Right atrium auricular region (tissue), 2 donors: ENCODE measurements around the gene RTF2. TPM values are rescaled to one million over a fixed set of nuclear protein-coding genes. Genes with fewer than 3 reads are reported as not detected.

Source experiments
- DNase-seq: peaks from one replicate; pipeline ENCODE4 v3.0.0-alpha.2; 2019; ENCODE audit warnings: low spot score
- H3K27ac ChIP-seq, 2 donors: fragments of 200-600 bp; sonication (generic); 1 replicate in 1 of 2; 2 replicates in 1 of 2; pipeline ENCODE4 v1.5.1; 2016 to 2019
- H3K27me3 ChIP-seq, 2 donors: fragments of 200-600 bp; sonication (generic); one replicate each; pipeline versions ENCODE4 v1.5.1 to v1.6.0; 2017 to 2019
- H3K36me3 ChIP-seq: fragments of 200-600 bp; sonication (generic); one replicate; pipeline ENCODE4 v1.5.1; 2016
- H3K4me1 ChIP-seq, 2 donors: fragments of 200-600 bp; sonication (generic); one replicate each; pipeline versions ENCODE4 v1.5.1 to v1.6.0; 2017 to 2019
- H3K4me3 ChIP-seq, 2 donors: fragments of 200-600 bp; sonication (generic); 1 replicate in 1 of 2; 2 replicates in 1 of 2; pipeline ENCODE4 v1.5.1; 2017 to 2019; ENCODE audit warnings: mild to moderate bottlenecking in 1 of 2, moderate library complexity in 1 of 2
- H3K9me3 ChIP-seq, 2 donors: fragments of 200-600 bp; sonication (generic); one replicate each; pipeline ENCODE4 v1.5.1; 2019
- CTCF ChIP-seq, 2 donors: fragments of 200-600 bp; sonication (generic); IDR thresholded peaks; one replicate each; pipeline ENCODE4 v1.5.1; 2019; ENCODE audit warnings: antibody characterized with exemption in 2 of 2
- total RNA-seq, 2 donors: library from RNA; depleted of rRNA; stranded (reverse); fragments of >200 nt; gene quantifications; one replicate each; pipeline ENCODE4 v1.1.0, GENCODE V29; 2016

RTF2 gene
- total RNA-seq, 2 donors from 2014 or later: 48.6 to 49.4 TPM

DNA sequence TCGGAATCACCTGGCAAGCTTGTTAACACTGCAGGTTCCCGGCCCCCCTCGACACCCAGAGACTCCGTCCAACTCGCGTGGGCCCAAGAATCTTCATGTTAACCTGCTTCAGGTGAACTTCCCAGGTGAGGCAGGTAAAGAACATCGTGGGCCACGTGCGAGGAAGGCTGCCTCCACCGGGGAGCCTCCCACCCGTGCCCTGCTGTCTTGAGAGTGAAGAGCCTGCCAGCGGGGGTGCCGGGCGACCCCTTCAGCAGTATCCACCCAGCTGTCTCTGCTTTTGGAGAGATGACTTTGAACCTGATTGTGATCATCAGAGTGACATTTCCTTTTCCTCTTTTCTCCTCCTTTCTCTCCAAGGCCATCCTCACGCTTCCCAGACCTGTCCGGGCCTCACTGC lies 22.9 kb upstream of the RTF2 start:
- H3K27ac ChIP-seq: no peak overlapping the region
- no peak for DNase-seq
- no peaks in the 10 kb centered on the region for H3K9me3 ChIP-seq
- TF ChIP-seq CTCF (IDR thresholded peaks at IDR 0.05): no peak
- H3K36me3 ChIP-seq: no peaks in the 10 kb centered on the region
- peaks cover 0 to 7% of the 10 kb centered on the region in 2 donors for H3K4me1 ChIP-seq
- no peaks in the 10 kb centered on the region for H3K27me3 ChIP-seq
- no peak overlapping the region for H3K4me3 ChIP-seq

- DNase-seq: no peak
- no peaks in the 10 kb centered on the region for H3K27me3 ChIP-seq
- H3K4me1 ChIP-seq: peaks cover 0 to 7% of the 10 kb centered on the region in 2 donors
- H3K27ac ChIP-seq: no peak overlapping the region
- no peak overlapping the region for H3K4me3 ChIP-seq
- no peak for TF ChIP-seq CTCF (IDR thresholded peaks at IDR 0.05)
- no peaks in the 10 kb centered on the region for H3K9me3 ChIP-seq
- H3K36me3 ChIP-seq: no peaks in the 10 kb centered on the region
These were observed 21.2 kb upstream of the RTF2 start for GRCh38 chr20:56447227-56447626.

GRCh38 chr20:56449459-56449858 lies 19.0 kb upstream of the RTF2 start:
- H3K27me3 ChIP-seq: no peaks in the 10 kb centered on the region
- DNase-seq: no peak
- H3K9me3 ChIP-seq: no peaks in the 10 kb centered on the region
- H3K4me1 ChIP-seq: peaks cover 0 to under 1% of the 10 kb centered on the region in 2 donors
- no peaks in the 10 kb centered on the region for H3K36me3 ChIP-seq
- no peak for TF ChIP-seq CTCF (IDR thresholded peaks at IDR 0.05)
- no peak overlapping the region for H3K4me3 ChIP-seq
- no peak overlapping the region for H3K27ac ChIP-seq

DNA sequence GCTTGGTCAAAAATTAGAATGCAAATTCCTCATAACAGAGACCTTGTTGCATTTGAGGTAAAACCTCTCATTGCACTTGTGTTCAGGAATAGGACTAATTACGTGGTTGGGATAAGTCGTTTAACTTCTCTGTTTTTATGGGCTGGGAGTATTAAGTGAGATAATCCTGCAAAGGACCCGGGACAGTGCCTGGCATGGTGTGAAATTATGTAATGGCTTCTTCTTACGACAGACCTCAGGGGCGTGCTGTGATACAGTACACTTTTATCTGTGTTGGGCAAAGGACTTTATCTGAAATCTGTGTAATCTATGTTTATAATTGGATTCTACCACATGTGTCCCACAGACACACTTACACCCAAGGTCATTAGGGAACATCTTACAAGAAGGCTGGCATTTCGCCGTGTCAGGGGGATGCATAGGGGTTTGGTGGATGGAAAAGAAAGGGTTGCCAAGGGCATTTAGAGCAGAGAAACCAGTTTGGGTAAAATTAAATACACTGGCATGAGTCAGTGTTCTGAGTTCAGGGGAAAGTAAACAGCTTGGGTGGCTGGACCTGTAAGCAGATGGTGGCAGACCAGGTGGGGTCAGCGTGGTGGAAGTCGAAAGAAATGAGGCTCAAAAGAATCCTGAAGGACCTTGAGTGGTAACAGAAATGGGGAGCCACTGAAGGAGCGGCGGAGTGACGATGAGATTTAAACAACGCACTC lies 17.2 kb upstream of the RTF2 start:
- Histone ChIP-seq H3K27ac (no peak overlapping the region), H3K9me3 (no peaks in the 10 kb centered on the region), H3K4me3 (no peak overlapping the region), H3K27me3 (no peaks in the 10 kb centered on the region), H3K4me1 (no peaks in the 10 kb centered on the region), H3K36me3 (no peaks in the 10 kb centered on the region)
- no peak for DNase-seq
- TF ChIP-seq CTCF (IDR thresholded peaks at IDR 0.05): no peak

- H3K27ac ChIP-seq: no peak overlapping the region
- TF ChIP-seq CTCF (IDR thresholded peaks at IDR 0.05): no peak
These were observed 15.1 kb upstream of the RTF2 start for GRCh38 chr20:56453352-56453751.

GRCh38 chr20:56454754-56455153 lies 13.7 kb upstream of the RTF2 start:
- no peaks in the 10 kb centered on the region for H3K36me3 ChIP-seq
- H3K9me3 ChIP-seq: no peaks in the 10 kb centered on the region
- H3K27ac ChIP-seq: no peak overlapping the region
- H3K4me1 ChIP-seq: no peaks in the 10 kb centered on the region
- no peak overlapping the region for H3K4me3 ChIP-seq
- no peaks in the 10 kb centered on the region for H3K27me3 ChIP-seq
- no peak for TF ChIP-seq CTCF (IDR thresholded peaks at IDR 0.05)
- no peak for DNase-seq

More at GRCh38 chr20:56453352-56453751, 15.1 kb upstream of the RTF2 start:
- no peak for DNase-seq
- H3K9me3 ChIP-seq: no peaks in the 10 kb centered on the region
- H3K27me3 ChIP-seq: no peaks in the 10 kb centered on the region
- no peaks in the 10 kb centered on the region for H3K36me3 ChIP-seq
- H3K4me1 ChIP-seq: no peaks in the 10 kb centered on the region
- H3K4me3 ChIP-seq: no peak overlapping the region
